Endodermal cell (in vitro differentiated cells): Measurements from ENCODE around the gene NECTIN4. TPM values are rescaled to one million over a fixed set of nuclear protein-coding genes. Genes with fewer than 3 reads are reported as not detected.
A peak's percentile ranks its signal among the peaks of the same experiment; 100 is the strongest.

Experiments
- DNase-seq: peaks from one replicate; pipeline ENCODE4 v3.0.0-alpha.2; 2017
- H3K27ac ChIP-seq: 2 replicates; pipeline ENCODE4 v1.5.1; 2013; ENCODE audit warnings: mild to moderate bottlenecking, low read depth, low read length, moderate library complexity
- H3K27me3 ChIP-seq: 2 replicates; pipeline ENCODE4 v1.6.1; 2013; ENCODE audit warnings: mild to moderate bottlenecking, low read length, moderate library complexity; ENCODE audit not compliant: insufficient read depth, control insufficient read depth, poor library complexity, severe bottlenecking
- H3K36me3 ChIP-seq: 2 replicates; pipeline ENCODE4 v1.7.0; 2013; ENCODE audit warnings: mild to moderate bottlenecking, low read length, moderate library complexity; ENCODE audit not compliant: control insufficient read depth, insufficient read depth
- H3K4me1 ChIP-seq: one replicate; pipeline ENCODE4 v1.7.0; 2013; ENCODE audit warnings: low read length; ENCODE audit not compliant: control insufficient read depth, insufficient read depth
- H3K4me3 ChIP-seq: 2 replicates; pipeline ENCODE4 v1.5.1; 2013; ENCODE audit warnings: mild to moderate bottlenecking, low read length, moderate library complexity
- H3K9ac ChIP-seq: 2 replicates; pipeline ENCODE4 v1.6.1; 2013; ENCODE audit warnings: mild to moderate bottlenecking, low read length, moderate library complexity; ENCODE audit not compliant: poor library complexity, severe bottlenecking; ENCODE audit errors: extremely low read depth
- H3K9me3 ChIP-seq: 2 replicates; pipeline ENCODE4 v1.6.1; 2013; ENCODE audit warnings: mild to moderate bottlenecking, low read length, moderate library complexity; ENCODE audit not compliant: control insufficient read depth
- H3K27ac Mint-ChIP-seq: 2 replicates; pipeline ENCODE4 v1.8.0; 2020; ENCODE audit warnings: mixed read lengths
- H3K27me3 Mint-ChIP-seq: 2 replicates; pipeline ENCODE4 v1.8.0; 2021; ENCODE audit warnings: mild to moderate bottlenecking, mixed read lengths; ENCODE audit not compliant: insufficient read depth
- H3K36me3 Mint-ChIP-seq: 2 replicates; pipeline ENCODE4 v1.8.0; 2020; ENCODE audit warnings: low read depth, mixed read lengths
- H3K4me1 Mint-ChIP-seq: 2 replicates; pipeline ENCODE4 v1.8.0; 2020; ENCODE audit warnings: mixed read lengths
- H3K4me3 Mint-ChIP-seq: 2 replicates; pipeline ENCODE4 v1.8.0; 2020; ENCODE audit warnings: mild to moderate bottlenecking, moderate library complexity, mixed read lengths
- H3K9me3 Mint-ChIP-seq: 2 replicates; pipeline ENCODE4 v1.8.0; 2020; ENCODE audit warnings: mild to moderate bottlenecking, mixed read lengths
- whole genome bisulfite sequencing, 2 experiments: methylation state at CpG; one replicate each; pipeline versions ENCODE4 v1.1.5 to v1.1.7; 2013; ENCODE audit warnings: missing lambda C conversion rate in 2 of 2, mixed read lengths in 1 of 2; ENCODE audit not compliant: insufficient coverage in 1 of 2, insufficient read length in 1 of 2; 5-methylcytosine and 5-hydroxymethylcytosine counted together
- total RNA-seq, 2 donors: library from RNA; stranded (reverse); fragmentation: NEBNext Ultra II Directional in 1 of 2; extraction: Animal tissue kit (Norgen Biotek cat#: 25700) in 1 of 2; gene quantifications; 2 replicates in 1 of 2; 3 replicates in 1 of 2; pipeline ENCODE4 v1.2.1, GENCODE V29; 2021
- TF ChIP-seq, protein P1 (sequence below): fragments of 200-600 bp; sonication (generic); conservative IDR thresholded peaks from 2 replicates; pipeline ENCODE4 v1.5.0; 2021; ENCODE audit warnings: antibody characterized with exemption, mild to moderate bottlenecking

The NECTIN4 gene
- total RNA-seq, 2 donors from 2014 or later = not detected

- H3K27ac ChIP-seq = no peak overlapping the region
- no peaks in the 10 kb centered on the region for H3K4me1 ChIP-seq
- TF ChIP-seq, protein P1, sequence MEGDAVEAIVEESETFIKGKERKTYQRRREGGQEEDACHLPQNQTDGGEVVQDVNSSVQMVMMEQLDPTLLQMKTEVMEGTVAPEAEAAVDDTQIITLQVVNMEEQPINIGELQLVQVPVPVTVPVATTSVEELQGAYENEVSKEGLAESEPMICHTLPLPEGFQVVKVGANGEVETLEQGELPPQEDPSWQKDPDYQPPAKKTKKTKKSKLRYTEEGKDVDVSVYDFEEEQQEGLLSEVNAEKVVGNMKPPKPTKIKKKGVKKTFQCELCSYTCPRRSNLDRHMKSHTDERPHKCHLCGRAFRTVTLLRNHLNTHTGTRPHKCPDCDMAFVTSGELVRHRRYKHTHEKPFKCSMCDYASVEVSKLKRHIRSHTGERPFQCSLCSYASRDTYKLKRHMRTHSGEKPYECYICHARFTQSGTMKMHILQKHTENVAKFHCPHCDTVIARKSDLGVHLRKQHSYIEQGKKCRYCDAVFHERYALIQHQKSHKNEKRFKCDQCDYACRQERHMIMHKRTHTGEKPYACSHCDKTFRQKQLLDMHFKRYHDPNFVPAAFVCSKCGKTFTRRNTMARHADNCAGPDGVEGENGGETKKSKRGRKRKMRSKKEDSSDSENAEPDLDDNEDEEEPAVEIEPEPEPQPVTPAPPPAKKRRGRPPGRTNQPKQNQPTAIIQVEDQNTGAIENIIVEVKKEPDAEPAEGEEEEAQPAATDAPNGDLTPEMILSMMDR = no peak
- no peak overlapping the region for H3K4me3 ChIP-seq
- Mint-ChIP-seq H3K27me3 (no peaks in the 10 kb centered on the region), H3K36me3 (no peaks in the 10 kb centered on the region), H3K27ac (peak overlapping the region; percentile 4), H3K4me1 (peaks cover 8% of the 10 kb centered on the region), H3K4me3 (no peak overlapping the region), H3K9me3 (no peaks in the 10 kb centered on the region)
- no peak for DNase-seq
- no peaks in the 10 kb centered on the region for H3K36me3 ChIP-seq
- H3K9ac ChIP-seq = no peak overlapping the region
- no peaks in the 10 kb centered on the region for H3K9me3 ChIP-seq
- no peaks in the 10 kb centered on the region for H3K27me3 ChIP-seq
- WGBS, 2 experiments = 92% methylated on average over 6 of the region's 6 CpGs; no CpG with 5 or more reads in 1 of the 2 experiments
Measured at GRCh38 chr1:161059293-161059692, 30.1 kb downstream of the NECTIN4 start.

- no peak overlapping the region for H3K4me3 ChIP-seq
- Mint-ChIP-seq H3K9me3 (no peaks in the 10 kb centered on the region), H3K4me3 (no peak overlapping the region), H3K36me3 (no peaks in the 10 kb centered on the region), H3K27me3 (no peaks in the 10 kb centered on the region), H3K4me1 (peaks cover 4% of the 10 kb centered on the region), H3K27ac (no peak overlapping the region)
- WGBS, 2 experiments = 90 to 91% methylated on average over 5 to 7 of the region's 7 CpGs
- H3K4me1 ChIP-seq = no peaks in the 10 kb centered on the region
- no peaks in the 10 kb centered on the region for H3K9me3 ChIP-seq
- H3K27me3 ChIP-seq = no peaks in the 10 kb centered on the region
- H3K36me3 ChIP-seq = no peaks in the 10 kb centered on the region
- no peak for DNase-seq
- H3K9ac ChIP-seq = no peak overlapping the region
- no peak overlapping the region for H3K27ac ChIP-seq
- TF ChIP-seq, protein P1 = peak; percentile 53
Measured at GRCh38 chr1:161054805-161055204, 34.6 kb downstream of the NECTIN4 start.

DNA sequence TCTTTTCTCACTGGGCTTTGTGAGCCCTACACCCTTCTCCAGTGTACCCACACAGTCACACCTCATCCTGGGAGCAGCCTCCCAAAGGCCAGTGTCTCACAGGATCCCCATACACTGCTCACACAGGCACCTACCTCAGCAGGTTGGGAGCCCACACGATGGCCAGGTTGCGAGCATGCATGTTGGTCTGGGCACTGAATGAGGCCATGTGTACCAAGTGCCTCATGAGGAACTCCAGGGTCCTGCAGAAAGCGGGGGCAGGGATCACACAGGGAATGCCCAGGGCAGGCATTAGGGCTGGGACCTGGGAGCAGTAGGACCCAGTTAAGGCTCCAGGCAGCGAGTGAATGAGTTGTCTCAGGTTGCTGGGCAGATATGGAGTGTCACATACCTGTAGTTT is 35.1 kb downstream of the NECTIN4 start:
- H3K4me3 Mint-ChIP-seq = no peak overlapping the region
- Histone ChIP-seq H3K4me3 (no peak overlapping the region), H3K27ac (no peak overlapping the region), H3K4me1 (no peaks in the 10 kb centered on the region), H3K27me3 (no peaks in the 10 kb centered on the region), H3K9ac (no peak overlapping the region), H3K36me3 (no peaks in the 10 kb centered on the region), H3K9me3 (no peaks in the 10 kb centered on the region)
- H3K36me3 Mint-ChIP-seq = no peaks in the 10 kb centered on the region
- no peak overlapping the region for H3K27ac Mint-ChIP-seq
- H3K9me3 Mint-ChIP-seq = no peaks in the 10 kb centered on the region
- TF ChIP-seq, protein P1 = no peak
- 89 to 97% methylated on average over 4 of the region's 4 CpGs for WGBS, 2 experiments
- H3K4me1 Mint-ChIP-seq = peaks cover 4% of the 10 kb centered on the region
- no peak for DNase-seq
- peaks cover under 1% of the 10 kb centered on the region for H3K27me3 Mint-ChIP-seq
